Omental fat pad (tissue), 4 donors: Measurements from ENCODE around the gene BNIP1. TPM values are rescaled to one million over a fixed set of nuclear protein-coding genes. Genes with fewer than 3 reads are reported as not detected.

Source experiments
- ATAC-seq: fragments of 150-250 bp; one replicate; pipeline ENCODE4 v1.9.1; 2016; ENCODE audit warnings: mild to moderate bottlenecking, moderate library complexity; ENCODE audit not compliant: low FRiP score
- DNase-seq: peaks from one replicate; pipeline ENCODE4 v3.0.0-alpha.2; 2019; ENCODE audit warnings: low spot score
- total RNA-seq, 4 donors: library from RNA; depleted of rRNA; stranded (reverse); fragments of >200 nt; gene quantifications; one replicate each; pipeline ENCODE4 v1.1.0, GENCODE V29; 2016
- TF ChIP-seq, protein P1 (sequence below), 3 donors: fragments of 450-650 bp; IDR thresholded peaks; one replicate each; pipeline ENCODE4 v1.5.1; 2016 to 2017; ENCODE audit warnings: antibody characterized with exemption in 3 of 3, mild to moderate bottlenecking in 3 of 3, moderate library complexity in 2 of 3

Gene BNIP1
- total RNA-seq, 4 donors from 2014 or later: 9.1 to 10.6 (median 9.9) TPM

DNA sequence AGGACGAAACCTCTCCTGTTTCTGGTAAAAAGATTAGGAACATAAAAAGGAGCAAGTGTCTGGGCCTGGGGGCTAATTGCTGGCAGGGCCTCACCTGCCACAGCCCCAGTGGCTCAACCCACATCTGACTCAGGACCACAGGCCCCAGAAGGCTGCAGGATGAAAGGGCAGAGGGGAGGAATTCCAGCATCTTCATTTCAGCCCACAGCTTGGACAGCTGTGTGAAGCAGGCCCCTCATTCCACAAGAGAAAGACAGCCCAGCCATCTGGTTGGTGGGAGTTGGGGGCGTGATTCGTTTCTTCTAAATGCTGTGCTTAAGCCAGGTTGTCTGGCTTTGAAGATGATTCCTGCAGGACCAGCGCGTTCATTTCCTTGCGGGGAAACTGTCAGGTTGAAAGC, 61.6 kb downstream of the BNIP1 start:
- no peak for DNase-seq
- no peak for ATAC-seq
- TF ChIP-seq, protein P1, sequence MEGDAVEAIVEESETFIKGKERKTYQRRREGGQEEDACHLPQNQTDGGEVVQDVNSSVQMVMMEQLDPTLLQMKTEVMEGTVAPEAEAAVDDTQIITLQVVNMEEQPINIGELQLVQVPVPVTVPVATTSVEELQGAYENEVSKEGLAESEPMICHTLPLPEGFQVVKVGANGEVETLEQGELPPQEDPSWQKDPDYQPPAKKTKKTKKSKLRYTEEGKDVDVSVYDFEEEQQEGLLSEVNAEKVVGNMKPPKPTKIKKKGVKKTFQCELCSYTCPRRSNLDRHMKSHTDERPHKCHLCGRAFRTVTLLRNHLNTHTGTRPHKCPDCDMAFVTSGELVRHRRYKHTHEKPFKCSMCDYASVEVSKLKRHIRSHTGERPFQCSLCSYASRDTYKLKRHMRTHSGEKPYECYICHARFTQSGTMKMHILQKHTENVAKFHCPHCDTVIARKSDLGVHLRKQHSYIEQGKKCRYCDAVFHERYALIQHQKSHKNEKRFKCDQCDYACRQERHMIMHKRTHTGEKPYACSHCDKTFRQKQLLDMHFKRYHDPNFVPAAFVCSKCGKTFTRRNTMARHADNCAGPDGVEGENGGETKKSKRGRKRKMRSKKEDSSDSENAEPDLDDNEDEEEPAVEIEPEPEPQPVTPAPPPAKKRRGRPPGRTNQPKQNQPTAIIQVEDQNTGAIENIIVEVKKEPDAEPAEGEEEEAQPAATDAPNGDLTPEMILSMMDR (IDR thresholded peaks at IDR 0.05): no peak

DNA sequence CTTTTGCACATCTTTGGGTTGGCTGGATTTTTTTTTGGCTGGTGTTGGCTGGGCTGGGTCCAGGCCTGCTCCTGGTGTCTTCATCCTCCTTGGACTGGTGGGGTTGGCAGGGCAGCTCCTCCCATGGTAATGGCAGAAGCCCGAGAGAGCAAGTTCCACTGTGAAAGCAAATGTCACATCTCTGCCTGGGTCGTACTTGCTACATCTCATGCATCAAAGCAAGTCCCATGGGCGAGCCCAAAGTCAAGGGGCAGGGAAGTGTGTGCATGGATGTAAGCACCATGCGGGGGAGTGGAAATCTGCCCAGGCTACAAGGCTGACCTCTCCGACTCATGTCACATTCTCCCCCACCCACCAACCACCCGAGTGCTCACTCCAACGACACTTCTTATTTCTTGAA, 64.0 kb downstream of the BNIP1 start:
- DNase-seq (no peak), ATAC-seq (no peak)
- TF ChIP-seq, protein P1 (IDR thresholded peaks at IDR 0.05): no peak

DNA sequence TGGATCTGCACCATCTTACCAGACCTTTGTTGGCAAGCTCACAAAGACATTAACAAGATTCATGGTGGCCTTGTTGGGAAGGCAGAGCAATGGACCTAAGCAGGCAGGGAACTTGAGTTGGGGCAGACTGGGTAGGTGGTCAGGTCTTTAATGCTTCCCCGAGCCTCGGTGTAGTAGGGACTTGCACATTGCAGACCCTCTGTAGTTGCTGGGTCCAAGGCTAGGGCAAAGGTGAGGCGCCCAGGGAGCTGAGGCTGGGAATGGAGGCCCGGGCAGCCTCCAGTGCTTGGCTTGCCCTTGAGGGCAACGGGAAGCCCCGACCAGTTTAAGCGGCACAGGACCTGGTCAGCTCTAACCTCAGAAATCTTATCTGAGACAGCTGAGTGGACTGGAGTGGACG, 66.5 kb downstream of the BNIP1 start:
- DNase-seq (no peak), ATAC-seq (no peak)
- TF ChIP-seq, protein P1 (IDR thresholded peaks at IDR 0.05): no peak

DNA sequence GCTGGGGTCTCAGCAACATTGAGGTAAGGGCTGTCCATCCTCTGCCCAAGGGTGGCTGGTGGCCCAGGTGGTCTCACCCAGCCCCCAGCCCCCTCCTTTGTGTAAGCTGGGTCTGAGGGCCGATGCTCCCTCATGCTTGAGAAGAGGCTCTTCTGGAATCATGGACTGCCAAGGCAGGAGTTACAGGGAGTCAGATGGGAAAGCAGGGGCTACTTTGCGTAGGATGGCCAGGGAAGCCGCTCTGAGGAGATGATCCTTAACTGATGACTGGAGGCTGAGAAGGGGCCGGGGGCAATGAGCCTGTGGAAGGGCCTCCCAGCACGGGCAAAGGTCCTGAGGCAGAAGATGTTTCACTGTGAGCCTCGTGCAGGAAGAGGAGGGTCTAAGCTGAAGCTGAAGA, 67.0 kb downstream of the BNIP1 start:
- ATAC-seq (no peak), DNase-seq (no peak)
- TF ChIP-seq, protein P1 (IDR thresholded peaks at IDR 0.05): no peak

DNA sequence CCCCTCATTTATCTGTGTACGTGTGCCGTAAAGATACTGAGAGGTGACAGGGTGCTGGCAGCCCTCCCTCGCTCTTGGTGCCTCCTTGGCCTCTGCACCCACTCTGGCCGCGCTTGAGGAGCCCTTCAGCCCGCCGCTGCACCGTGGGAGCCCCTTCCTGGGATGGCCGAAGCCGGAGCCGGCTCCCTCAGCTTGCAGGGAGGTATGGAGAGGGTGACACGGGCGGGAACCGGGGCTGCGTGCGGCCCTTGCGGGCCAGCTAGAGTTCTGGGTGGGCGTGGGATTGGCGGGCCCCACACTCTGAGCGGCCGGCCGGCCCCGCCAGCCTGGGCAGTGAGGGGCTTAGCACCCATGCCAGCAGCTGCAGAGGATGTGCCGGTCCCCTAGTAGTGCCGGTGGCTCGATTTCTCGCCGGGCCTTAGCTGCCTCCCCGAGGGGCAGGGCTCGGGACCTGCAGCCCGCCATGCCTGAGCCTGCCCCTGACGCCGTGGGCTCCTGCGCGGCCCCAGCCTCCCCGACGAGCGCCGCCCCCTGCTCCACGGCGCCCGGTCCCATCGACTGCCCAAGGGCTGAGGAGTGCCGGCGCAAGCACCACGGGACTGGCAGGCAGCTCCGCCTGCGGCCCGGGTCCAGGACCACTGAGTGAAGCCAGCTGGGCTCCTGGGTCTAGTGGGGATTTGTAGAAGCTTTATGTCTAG, 69.1 kb downstream of the BNIP1 start:
- DNase-seq: no peak
- TF ChIP-seq, protein P1 (IDR thresholded peaks at IDR 0.05): no peak
- ATAC-seq: no peak

Other genes starting within 250 kb of the BNIP1 start
- gene RPL26L1, start 185.1 kb upstream of the BNIP1 start, total RNA-seq: 10 to 100 TPM; 20.5 to 29.1 (median 26.1) TPM
- 100 to 1,000 TPM; 174 to 267 (median 238) TPM for gene ATP6V0E1, start 160.8 kb upstream of the BNIP1 start, total RNA-seq
- gene CREBRF, start 88.2 kb upstream of the BNIP1 start, total RNA-seq: 10 to 100 TPM; 33.7 to 67.6 (median 36.4) TPM
- 1 to 10 TPM in 1 of 4 donors, under 1 TPM in 1, not detected in 2; 0.56 to 1.1 TPM for gene NKX2-5, start 90.7 kb downstream of the BNIP1 start, total RNA-seq
- 10 to 100 TPM; 15.8 to 45.9 (median 29.1) TPM for gene STC2, start 183.9 kb downstream of the BNIP1 start, total RNA-seq